IMR-90 (cell line): ENCODE data around the gene RING1. TPM values are rescaled to one million over a fixed set of nuclear protein-coding genes. Genes with fewer than 3 reads are reported as not detected.

Experiments
- ATAC-seq: fragments of 200-7000 bp; cut with Tn5 transposase; 2 replicates; pipeline ENCODE4 v1.9.1; 2020; ENCODE audit warnings: low read depth, mild to moderate bottlenecking, moderate library complexity
- BruUV-seq: library from RNA; stranded (reverse); fragments of 400-500 nt; replicated peaks from 2 replicates; lab custom pipeline; 2021; lab: Mats Ljungman, UMichigan
- CTCF ChIA-PET: fragments of 300-600 bp; formaldehyde crosslinking; extraction: SDS; loops from one replicate; lab custom pipeline; 2021; ENCODE audit warnings: antibody characterized with exemption; lab: Yijun Ruan, JAX
- POLR2A ChIA-PET: fragments of 300-600 bp; sonication (Branson Sonifier 250); formaldehyde crosslinking; loops from one replicate; lab custom pipeline; 2022; ENCODE audit warnings: antibody characterized with exemption; ENCODE audit not compliant: unreplicated experiment; lab: Charles Lee
- DNase-seq: peaks from one replicate; pipeline ENCODE4 v3.0.0; 2013
- H2AFZ ChIP-seq: replicated peaks from 2 replicates; pipeline ENCODE3; 2013; ENCODE audit warnings: low read length, mild to moderate bottlenecking; ENCODE audit not compliant: poor library complexity
- H2AK5ac ChIP-seq: 2 replicates; pipeline ENCODE4 v1.6.1; 2013; ENCODE audit warnings: low read depth, low read length, inconsistent platforms
- H2AK9ac ChIP-seq: replicated peaks from 2 replicates; pipeline ENCODE3; 2013; ENCODE audit warnings: mild to moderate bottlenecking, low read depth, low read length, moderate library complexity; ENCODE audit not compliant: poor library complexity
- H2BK120ac ChIP-seq: 2 replicates; pipeline ENCODE4 v1.6.1; 2013; ENCODE audit warnings: low read depth, low read length, inconsistent platforms
- H2BK15ac ChIP-seq: 3 replicates; pipeline ENCODE4 v1.6.1; 2013; ENCODE audit warnings: low read depth, low read length, inconsistent platforms
- H2BK20ac ChIP-seq: 2 replicates; pipeline ENCODE4 v1.6.1; 2013; ENCODE audit warnings: low read depth, mild to moderate bottlenecking, inconsistent platforms, low read length, moderate library complexity
- H2BK5ac ChIP-seq: 2 replicates; pipeline ENCODE4 v1.6.1; 2013; ENCODE audit warnings: mild to moderate bottlenecking, low read depth, low read length, inconsistent platforms; ENCODE audit not compliant: poor library complexity, severe bottlenecking
- H3K14ac ChIP-seq: replicated peaks from 2 replicates; pipeline ENCODE4 v1.6.1; 2013; ENCODE audit warnings: low read depth, low read length, inconsistent platforms
- H3K18ac ChIP-seq: 2 replicates; pipeline ENCODE4 v1.6.1; 2013; ENCODE audit warnings: low read depth, low read length, control low read depth
- H3K23ac ChIP-seq: 2 replicates; pipeline ENCODE4 v1.6.1; 2013; ENCODE audit warnings: low read depth, low read length, inconsistent platforms
- H3K27ac ChIP-seq: 2 replicates; pipeline ENCODE4 v1.5.1; 2013; ENCODE audit warnings: mild to moderate bottlenecking, control low read depth, low read length; ENCODE audit not compliant: insufficient read depth
- H3K27me3 ChIP-seq: 2 replicates; pipeline ENCODE4 v1.6.1; 2013; ENCODE audit warnings: low read length; ENCODE audit not compliant: control insufficient read depth, insufficient read depth
- H3K36me3 ChIP-seq: 2 replicates; pipeline ENCODE4 v1.6.1; 2013; ENCODE audit warnings: low read length, mixed read lengths; ENCODE audit not compliant: control insufficient read depth, insufficient read depth
- H3K4ac ChIP-seq: 2 replicates; pipeline ENCODE4 v1.6.1; 2013; ENCODE audit warnings: low read depth, low read length, inconsistent platforms
- H3K4me1 ChIP-seq: 2 replicates; pipeline ENCODE4 v1.6.1; 2013; ENCODE audit warnings: low read length, mixed read lengths; ENCODE audit not compliant: control insufficient read depth, insufficient read depth
- H3K4me2 ChIP-seq: 2 replicates; pipeline ENCODE4 v1.6.1; 2013; ENCODE audit warnings: low read depth, mild to moderate bottlenecking, control low read depth, low read length, moderate library complexity
- H3K4me3 ChIP-seq: 2 replicates; pipeline ENCODE4 v1.5.1; 2013; ENCODE audit warnings: low read depth, mild to moderate bottlenecking, control low read depth, low read length, moderate library complexity; ENCODE audit not compliant: insufficient read depth
- H3K56ac ChIP-seq: 2 replicates; pipeline ENCODE4 v1.6.1; 2013; ENCODE audit warnings: low read length, inconsistent platforms; ENCODE audit not compliant: insufficient read depth; ENCODE audit errors: extremely low read depth
- H3K79me1 ChIP-seq, 2 experiments: 2 replicates each; pipeline ENCODE4 v1.6.1; 2013; ENCODE audit warnings: low read length in 2 of 2, inconsistent platforms in 1 of 2, low read depth in 1 of 2
- H3K9ac ChIP-seq: 2 replicates; pipeline ENCODE4 v1.6.1; 2013; ENCODE audit warnings: low read depth, low read length, control low read depth
- H3K9me1 ChIP-seq: 2 replicates; pipeline ENCODE4 v1.6.1; 2013; ENCODE audit warnings: low read length, inconsistent platforms; ENCODE audit not compliant: insufficient read depth
- H3K9me3 ChIP-seq: 2 replicates; pipeline ENCODE4 v1.6.1; 2013; ENCODE audit warnings: low read length; ENCODE audit not compliant: control insufficient read depth, insufficient read depth
- H4K20me1 ChIP-seq: 2 replicates; pipeline ENCODE4 v1.6.1; 2013; ENCODE audit warnings: low read length, inconsistent platforms; ENCODE audit not compliant: insufficient read depth
- H4K5ac ChIP-seq: 2 replicates; pipeline ENCODE4 v1.6.1; 2013; ENCODE audit warnings: mild to moderate bottlenecking, low read depth, low read length, control low read depth
- H4K8ac ChIP-seq, 2 experiments: 2 replicates each; pipeline ENCODE4 v1.6.1; 2013; ENCODE audit warnings: low read depth in 2 of 2, low read length in 2 of 2, control low read depth in 1 of 2, inconsistent platforms in 1 of 2
- H4K91ac ChIP-seq: 2 replicates; pipeline ENCODE4 v1.6.1; 2013; ENCODE audit warnings: low read depth, low read length, inconsistent platforms; ENCODE audit not compliant: insufficient read depth
- CEBPB ChIP-seq: IDR thresholded peaks from 2 replicates; pipeline ENCODE4 v1.6.1; 2012; ENCODE audit warnings: low read depth, low read length, improper control_type of control experiment
- MAFK ChIP-seq: IDR thresholded peaks from 2 replicates; pipeline ENCODE4 v1.6.1; 2012; ENCODE audit warnings: low read depth, low read length, improper control_type of control experiment
- MAZ ChIP-seq: IDR thresholded peaks from 2 replicates; pipeline ENCODE4 v1.6.1; 2012; ENCODE audit warnings: low read depth, mild to moderate bottlenecking, low read length, improper control_type of control experiment, moderate library complexity, borderline replicate concordance
- NFE2L2 ChIP-seq: fragments of 150-350 bp; IDR thresholded peaks from 2 replicates; pipeline ENCODE4 v1.6.1; 2016; ENCODE audit warnings: low read depth, mild to moderate bottlenecking, low read length
- RFX5 ChIP-seq: IDR thresholded peaks from 2 replicates; pipeline ENCODE4 v1.8.0; 2012; ENCODE audit warnings: low read depth, mild to moderate bottlenecking, low read length, moderate library complexity
- WGBS, 2 experiments: methylation state at CpG; one replicate each; pipeline versions ENCODE4 v1.1.5 to v1.1.7; 2013; ENCODE audit warnings: missing lambda C conversion rate in 2 of 2; ENCODE audit not compliant: insufficient read length in 1 of 2; ENCODE audit errors: extremely low coverage in 2 of 2; 5-methylcytosine and 5-hydroxymethylcytosine counted together
- dilution Hi-C: fragments of 300-500 bp; cut with HindIII; formaldehyde crosslinking; loops from one replicate; pipeline ENCODE4 v1.14.3; 2018; ENCODE audit warnings: low sequenced_read_pairs; ENCODE audit not compliant: unreplicated experiment
- in situ Hi-C: fragments of 300-500 bp; cut with MboI; formaldehyde crosslinking; loops from 3 replicates; pipeline ENCODE4 v1.14.3; 2019; ENCODE audit warnings: low sequenced_read_pairs, inconsistent platforms, mixed read lengths
- intact Hi-C: fragments of 100-400 bp; cut with micrococcal nuclease; formaldehyde crosslinking; loops from 2 replicates; pipeline ENCODE4 v1.10.0; 2022
- polyA plus RNA-seq, 3 experiments: library from polyadenylated mRNA; depleted of rRNA; stranded (reverse); fragments of >200 nt; gene quantifications; 2 replicates each; pipeline ENCODE4 v1.2.3, GENCODE V29; 2012; ENCODE audit warnings: low replicate concordance in 1 of 3
- total RNA-seq: library from RNA; depleted of rRNA; stranded (reverse); fragments of >200 nt; gene quantifications from 2 replicates; pipeline ENCODE4 v1.2.3, GENCODE V29; 2012
- TF ChIP-seq, protein P1 (sequence below): fragments of 150-350 bp; IDR thresholded peaks from 2 replicates; pipeline ENCODE4 v1.6.1; 2017; ENCODE audit warnings: mild to moderate bottlenecking, antibody characterized with exemption, low read length, low read depth

RING1 gene
- total and polyA plus RNA-seq, 2 of the 4 experiments (the other 2 are of a cell fraction), result 14.9 to 40.8 TPM

DNA sequence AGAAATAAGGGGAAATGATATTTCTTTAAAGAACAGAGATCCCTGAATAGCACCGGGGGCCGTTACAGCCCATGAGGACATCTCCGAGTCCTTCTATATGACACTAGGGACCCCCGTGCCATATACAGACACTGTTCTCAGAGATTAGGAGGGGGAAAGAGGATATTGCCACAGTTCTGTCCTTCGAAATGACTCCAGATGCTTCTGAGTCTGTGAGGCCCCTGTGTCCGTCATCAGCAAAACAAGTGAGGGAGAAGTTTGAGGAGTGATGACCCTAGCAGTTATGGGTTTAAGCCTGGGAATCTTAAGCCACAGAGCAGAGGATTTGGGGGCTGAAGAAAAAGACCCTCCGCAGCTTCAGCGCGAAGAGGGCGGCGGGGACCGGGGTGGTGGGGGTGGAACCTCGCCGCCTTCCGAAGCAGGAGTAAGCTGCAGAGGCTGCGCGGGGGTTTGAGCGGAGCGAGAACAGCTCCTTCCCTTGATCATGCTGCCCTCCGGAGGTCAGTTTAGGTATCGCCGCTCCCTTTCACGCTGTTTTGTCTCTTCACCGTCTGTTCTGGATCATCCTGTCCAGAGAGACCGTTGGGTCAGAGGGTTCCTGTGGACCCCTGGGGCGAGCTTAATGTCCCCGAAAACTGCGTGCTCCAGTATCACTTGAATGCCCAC is 39.8 kb downstream of the RING1 start (continued):
- TF ChIP-seq RFX5 (no peak), CEBPB (no peak), NFE2L2 (peak; percentile 12; the same call in 1 of the 2 replicates)

DNA sequence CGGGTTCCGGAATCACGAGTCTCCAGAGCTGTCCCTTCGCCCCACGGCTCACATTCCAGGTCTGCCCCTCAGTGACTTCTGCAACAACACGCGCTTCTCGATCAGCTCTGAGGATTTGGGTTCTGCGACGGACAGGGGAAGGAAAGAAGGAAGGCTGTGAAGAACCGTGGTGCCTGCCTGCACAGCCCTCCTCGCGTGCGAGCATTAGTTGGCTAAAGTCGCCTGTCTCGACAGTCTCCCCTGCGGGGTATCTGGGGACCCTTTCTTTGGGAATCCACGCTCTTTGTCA is 40.3 kb downstream of the RING1 start:
- Histone ChIP-seq H2BK5ac (peak overlapping the region; percentile 81), H4K8ac (peak overlapping the region; percentile 18 to 81; a peak in 3 of 4 replicates), H3K27ac (peak overlapping the region; percentile 84), H3K14ac (peak overlapping the region; percentile 88), H2AK9ac (peak overlapping the region; percentile 97), H3K4me2 (peak overlapping the region; percentile 89), H3K79me1 (peaks cover 0 to 24% of the 10 kb centered on the region in 2 experiments; a peak in 2 of 4 replicates), H3K9me1 (peaks cover 11% of the 10 kb centered on the region), H3K4me3 (peak overlapping the region; percentile 46), H3K9me3 (no peaks in the 10 kb centered on the region), H3K27me3 (no peaks in the 10 kb centered on the region), H2BK20ac (peak overlapping the region; percentile 64), H3K36me3 (peaks cover 8% of the 10 kb centered on the region; the same call in 1 of the 2 replicates), H3K18ac (peak overlapping the region; percentile 86), H2BK15ac (peak overlapping the region; percentile 33; the same call in 1 of the 3 replicates), H3K4ac (peak overlapping the region; percentile 92), H4K20me1 (peaks cover 3% of the 10 kb centered on the region; the same call in 1 of the 2 replicates), H2AFZ (peak overlapping the region; percentile 94), H2AK5ac (peak overlapping the region; percentile 58; the same call in 1 of the 2 replicates), H4K91ac (peak overlapping the region; percentile 66), H3K9ac (peak overlapping the region; percentile 68), H3K23ac (peak overlapping the region; percentile 95), H3K4me1 (peaks cover 12% of the 10 kb centered on the region), H4K5ac (peak overlapping the region; percentile 47), H2BK120ac (peak overlapping the region; percentile 83), H3K56ac (peak overlapping the region; percentile 69)
- BruUV-seq, result no TSS peak
- intact Hi-C loops (loop anchor here (1.0 to 5.0 kb wide), 7 partner anchors 48 to 361 kb away; partner anchors contain the start of genes RXRB and SLC39A7), in situ Hi-C loops (loop anchor here (5.0 to 10.0 kb wide), 3 partner anchors 86 to 231 kb away; no protein-coding TSS in a partner anchor), dilution Hi-C loops (no loop called here)
- ChIA-PET CTCF (interaction anchor here (0.6 to 1.4 kb wide), 7 partner anchors 13 to 232 kb away, joined by 3 to 6 read pairs (median 3); no protein-coding TSS in a partner anchor), POLR2A (no interaction called here)
- ATAC-seq, result peak; percentile 7
- TF ChIP-seq, protein P1, sequence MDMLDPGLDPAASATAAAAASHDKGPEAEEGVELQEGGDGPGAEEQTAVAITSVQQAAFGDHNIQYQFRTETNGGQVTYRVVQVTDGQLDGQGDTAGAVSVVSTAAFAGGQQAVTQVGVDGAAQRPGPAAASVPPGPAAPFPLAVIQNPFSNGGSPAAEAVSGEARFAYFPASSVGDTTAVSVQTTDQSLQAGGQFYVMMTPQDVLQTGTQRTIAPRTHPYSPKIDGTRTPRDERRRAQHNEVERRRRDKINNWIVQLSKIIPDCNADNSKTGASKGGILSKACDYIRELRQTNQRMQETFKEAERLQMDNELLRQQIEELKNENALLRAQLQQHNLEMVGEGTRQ, result peak; percentile 4; the same call in 1 of the 2 replicates
- TF ChIP-seq MAFK, result no peak
- no peak for TF ChIP-seq MAZ
- no peak for DNase-seq
- WGBS, 2 experiments, result 2% methylated on average over 8 of the region's 18 CpGs; no CpG with 5 or more reads in 1 of the 2 experiments
